ENCODE results near the gene MBD4. TPM values are rescaled to one million over a fixed set of nuclear protein-coding genes. Genes with fewer than 3 reads are reported as not detected.
"Not testable (repeated sequence)": the region's sequence is repeated elsewhere in the genome, so short reads cannot be mapped to it uniquely, and the experiment has no call there.

MBD4 gene
- total RNA-seq, 1 donor from 2014 or later: 28.6 TPM

- Mint-ChIP-seq H3K4me1 (ENCODE audit: unreplicated experiment) (peaks cover 64% of the 10 kb centered on the region), H3K27me3 (no peaks in the 10 kb centered on the region), H3K4me3 (peak overlapping the region; percentile 71), H3K9me3 (no peaks in the 10 kb centered on the region), H3K36me3 (peaks cover 9% of the 10 kb centered on the region), H3K27ac (peak overlapping the region; percentile 56)
- no peak for DNase-seq (ENCODE audit: extremely low spot score, unreplicated experiment)
- TF ChIP-seq, protein P1, sequence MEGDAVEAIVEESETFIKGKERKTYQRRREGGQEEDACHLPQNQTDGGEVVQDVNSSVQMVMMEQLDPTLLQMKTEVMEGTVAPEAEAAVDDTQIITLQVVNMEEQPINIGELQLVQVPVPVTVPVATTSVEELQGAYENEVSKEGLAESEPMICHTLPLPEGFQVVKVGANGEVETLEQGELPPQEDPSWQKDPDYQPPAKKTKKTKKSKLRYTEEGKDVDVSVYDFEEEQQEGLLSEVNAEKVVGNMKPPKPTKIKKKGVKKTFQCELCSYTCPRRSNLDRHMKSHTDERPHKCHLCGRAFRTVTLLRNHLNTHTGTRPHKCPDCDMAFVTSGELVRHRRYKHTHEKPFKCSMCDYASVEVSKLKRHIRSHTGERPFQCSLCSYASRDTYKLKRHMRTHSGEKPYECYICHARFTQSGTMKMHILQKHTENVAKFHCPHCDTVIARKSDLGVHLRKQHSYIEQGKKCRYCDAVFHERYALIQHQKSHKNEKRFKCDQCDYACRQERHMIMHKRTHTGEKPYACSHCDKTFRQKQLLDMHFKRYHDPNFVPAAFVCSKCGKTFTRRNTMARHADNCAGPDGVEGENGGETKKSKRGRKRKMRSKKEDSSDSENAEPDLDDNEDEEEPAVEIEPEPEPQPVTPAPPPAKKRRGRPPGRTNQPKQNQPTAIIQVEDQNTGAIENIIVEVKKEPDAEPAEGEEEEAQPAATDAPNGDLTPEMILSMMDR (conservative IDR thresholded peaks at IDR 0.05): no peak
Observed at GRCh38 chr3:129485721-129486663, 46.2 kb upstream of the MBD4 start.

GRCh38 chr3:129485146-129485545 is 45.4 kb upstream of the MBD4 start:
- H3K36me3 Mint-ChIP-seq; H3K9me3 Mint-ChIP-seq; H3K27me3 Mint-ChIP-seq; DNase-seq (ENCODE audit: extremely low spot score, unreplicated experiment); H3K4me3 Mint-ChIP-seq: not testable (repeated sequence)
- peaks cover 56% of the 10 kb centered on the region for H3K4me1 Mint-ChIP-seq (ENCODE audit: unreplicated experiment)
- H3K27ac Mint-ChIP-seq: peak overlapping the region; percentile 56

GRCh38 chr3:129483870-129484269 is 44.1 kb upstream of the MBD4 start:
- Mint-ChIP-seq H3K36me3 (peaks cover 5% of the 10 kb centered on the region), H3K4me3 (no peak overlapping the region), H3K27me3 (no peaks in the 10 kb centered on the region), H3K9me3 (no peaks in the 10 kb centered on the region), H3K27ac (no peak overlapping the region), H3K4me1 (ENCODE audit: unreplicated experiment) (peaks cover 56% of the 10 kb centered on the region)
- DNase-seq (ENCODE audit: extremely low spot score, unreplicated experiment): no peak
- TF ChIP-seq, protein P1 (conservative IDR thresholded peaks at IDR 0.05): no peak

DNA sequence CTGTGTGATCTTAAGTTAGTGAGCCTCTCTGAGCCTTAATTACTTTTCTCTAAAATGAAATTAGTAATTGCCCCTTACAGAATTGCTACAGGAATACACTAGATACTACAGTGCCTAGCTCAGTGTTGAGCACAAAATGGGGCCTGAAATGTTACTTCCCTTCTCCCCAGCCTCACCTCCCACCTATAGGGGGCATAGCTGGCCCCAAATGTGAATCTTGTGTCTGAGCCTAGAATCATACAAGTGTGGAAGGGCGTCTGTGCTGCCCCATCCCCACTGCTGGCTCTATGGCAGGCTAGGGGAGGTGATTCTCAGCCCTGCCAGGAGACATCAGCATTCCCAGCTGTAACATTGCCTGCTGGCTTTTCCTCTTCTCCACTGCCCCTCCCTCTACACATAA is 43.0 kb upstream of the MBD4 start:
- Mint-ChIP-seq H3K4me3 (no peak overlapping the region), H3K4me1 (ENCODE audit: unreplicated experiment) (peaks cover 55% of the 10 kb centered on the region), H3K27ac (no peak overlapping the region), H3K9me3 (no peaks in the 10 kb centered on the region), H3K36me3 (peaks cover 8% of the 10 kb centered on the region), H3K27me3 (no peaks in the 10 kb centered on the region)
- TF ChIP-seq, protein P1 (conservative IDR thresholded peaks at IDR 0.05): peak; percentile 37
- DNase-seq (ENCODE audit: extremely low spot score, unreplicated experiment): no peak

GRCh38 chr3:129481766-129482332 is 42.1 kb upstream of the MBD4 start:
- H3K27ac Mint-ChIP-seq: peak overlapping the region; percentile 40
- H3K9me3 Mint-ChIP-seq: no peaks in the 10 kb centered on the region
- no peak for DNase-seq (ENCODE audit: extremely low spot score, unreplicated experiment)
- H3K36me3 Mint-ChIP-seq: peaks cover 13% of the 10 kb centered on the region
- no peaks in the 10 kb centered on the region for H3K27me3 Mint-ChIP-seq
- no peak overlapping the region for H3K4me3 Mint-ChIP-seq
- H3K4me1 Mint-ChIP-seq (ENCODE audit: unreplicated experiment): peaks cover 47% of the 10 kb centered on the region
- TF ChIP-seq, protein P1 (conservative IDR thresholded peaks at IDR 0.05): no peak

DNA sequence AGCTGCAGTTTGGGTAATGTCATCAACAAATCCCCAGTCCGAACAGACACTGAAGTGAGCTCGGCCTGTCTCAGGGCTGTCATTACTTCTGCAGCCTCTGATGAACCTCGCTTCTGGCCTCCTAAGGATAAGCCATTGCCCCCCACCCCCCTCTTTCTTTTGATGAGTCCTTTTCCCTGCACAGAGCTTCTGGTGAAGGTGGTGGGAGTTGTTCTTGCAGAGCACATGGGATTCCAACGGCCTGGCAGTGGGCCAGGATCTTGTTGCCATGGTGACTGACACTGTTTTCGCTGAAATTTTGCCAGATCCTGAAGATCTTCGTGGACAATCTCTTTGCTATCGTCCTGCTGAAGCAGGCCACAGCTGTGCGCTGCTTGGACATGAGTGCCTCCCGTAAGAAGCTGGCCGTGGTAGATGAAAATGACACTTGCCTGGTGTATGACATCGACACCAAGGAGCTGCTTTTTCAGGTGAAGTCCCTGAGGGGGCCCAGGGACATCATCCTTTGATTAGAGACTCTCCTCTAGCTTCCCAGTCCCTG is 41.5 kb upstream of the MBD4 start:
- H3K9me3 Mint-ChIP-seq; DNase-seq (ENCODE audit: extremely low spot score, unreplicated experiment); H3K4me3 Mint-ChIP-seq; H3K27me3 Mint-ChIP-seq: not testable (repeated sequence)
- Mint-ChIP-seq H3K27ac (peak overlapping the region; percentile 40), H3K36me3 (peaks cover 18% of the 10 kb centered on the region), H3K4me1 (ENCODE audit: unreplicated experiment) (peaks cover 41% of the 10 kb centered on the region)

Data from type B pancreatic cell (in vitro differentiated cells).